Measurements from ENCODE around the gene OBP2A.

Gene OBP2A

DNA sequence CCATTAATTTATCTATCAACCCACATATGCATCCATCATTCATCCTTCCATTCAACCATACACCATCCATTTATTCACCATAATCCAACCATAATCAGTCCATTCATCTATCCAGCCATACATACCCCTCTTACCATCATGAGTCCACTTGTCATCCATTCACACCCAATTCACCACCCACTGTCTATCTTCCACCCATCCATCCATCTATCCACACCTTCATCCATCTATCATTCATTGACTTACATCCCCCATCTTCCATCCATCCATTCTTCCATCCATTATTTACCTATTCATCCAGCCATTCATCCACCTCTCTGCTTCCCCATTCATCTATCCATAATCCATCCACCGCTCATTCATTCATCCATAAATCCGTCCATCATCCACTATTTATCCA lies 33.4 kb downstream of the OBP2A start:
- Mint-ChIP-seq H3K27ac (no peak overlapping the region), H3K36me3 (ENCODE audit: low read depth) (no peaks in the 10 kb centered on the region), H3K4me3 (no peak overlapping the region), H3K4me1 (ENCODE audit: low read depth) (no peaks in the 10 kb centered on the region), H3K27me3 (ENCODE audit: low read depth) (no peaks in the 10 kb centered on the region), H3K9me3 (no peaks in the 10 kb centered on the region)
- DNase-seq (ENCODE audit: low spot score) = no peak

DNA sequence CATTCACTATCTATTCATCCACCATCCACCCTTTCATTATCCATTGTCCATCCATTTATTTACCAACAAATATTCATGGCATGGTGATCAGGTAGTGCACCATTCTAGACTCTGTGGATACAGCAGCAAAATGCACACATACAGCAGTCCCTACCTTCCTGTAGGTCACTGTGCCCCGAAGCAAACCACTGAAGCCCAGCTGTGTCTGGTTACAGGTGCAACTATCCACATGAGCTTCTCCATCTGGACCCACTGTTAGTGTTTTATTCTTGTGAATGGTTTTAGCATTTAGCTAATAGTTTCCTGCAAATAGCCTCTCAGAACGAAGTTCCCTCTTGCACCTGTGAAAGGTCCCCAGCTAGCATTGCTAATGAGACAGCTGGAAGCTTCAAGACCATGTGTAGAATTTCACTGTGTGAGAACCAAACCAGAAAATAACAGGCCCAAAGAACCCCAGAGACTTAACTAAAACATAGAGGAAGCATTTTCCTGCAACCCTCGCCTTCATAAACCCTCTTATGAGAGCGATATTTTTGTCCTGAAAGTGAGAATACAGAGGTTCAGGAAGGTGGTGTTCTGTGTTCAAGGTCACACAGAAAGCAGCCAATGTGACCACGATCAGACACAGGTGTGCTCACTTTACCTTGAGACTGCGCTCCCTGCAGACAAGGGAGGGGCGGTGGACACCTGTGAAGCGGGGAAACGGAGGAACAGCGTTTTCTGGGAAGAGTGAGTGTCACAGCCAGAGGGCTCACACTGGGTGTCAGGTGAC lies 34.1 kb downstream of the OBP2A start:
- H3K4me1 Mint-ChIP-seq (ENCODE audit: low read depth) = no peaks in the 10 kb centered on the region
- H3K4me3 Mint-ChIP-seq = no peak overlapping the region
- no peaks in the 10 kb centered on the region for H3K27me3 Mint-ChIP-seq (ENCODE audit: low read depth)
- no peak for DNase-seq (ENCODE audit: low spot score)
- H3K27ac Mint-ChIP-seq = no peak overlapping the region
- H3K9me3 Mint-ChIP-seq = no peaks in the 10 kb centered on the region
- no peaks in the 10 kb centered on the region for H3K36me3 Mint-ChIP-seq (ENCODE audit: low read depth)

- H3K4me1 Mint-ChIP-seq (ENCODE audit: low read depth) = no peaks in the 10 kb centered on the region
- H3K36me3 Mint-ChIP-seq (ENCODE audit: low read depth) = no peaks in the 10 kb centered on the region
- H3K27ac Mint-ChIP-seq = no peak overlapping the region
- no peaks in the 10 kb centered on the region for H3K9me3 Mint-ChIP-seq
- H3K4me3 Mint-ChIP-seq = no peak overlapping the region
- no peak for DNase-seq (ENCODE audit: low spot score)
- no peaks in the 10 kb centered on the region for H3K27me3 Mint-ChIP-seq (ENCODE audit: low read depth)
Measured at GRCh38 chr9:135580664-135581380, 34.9 kb downstream of the OBP2A start.

DNA sequence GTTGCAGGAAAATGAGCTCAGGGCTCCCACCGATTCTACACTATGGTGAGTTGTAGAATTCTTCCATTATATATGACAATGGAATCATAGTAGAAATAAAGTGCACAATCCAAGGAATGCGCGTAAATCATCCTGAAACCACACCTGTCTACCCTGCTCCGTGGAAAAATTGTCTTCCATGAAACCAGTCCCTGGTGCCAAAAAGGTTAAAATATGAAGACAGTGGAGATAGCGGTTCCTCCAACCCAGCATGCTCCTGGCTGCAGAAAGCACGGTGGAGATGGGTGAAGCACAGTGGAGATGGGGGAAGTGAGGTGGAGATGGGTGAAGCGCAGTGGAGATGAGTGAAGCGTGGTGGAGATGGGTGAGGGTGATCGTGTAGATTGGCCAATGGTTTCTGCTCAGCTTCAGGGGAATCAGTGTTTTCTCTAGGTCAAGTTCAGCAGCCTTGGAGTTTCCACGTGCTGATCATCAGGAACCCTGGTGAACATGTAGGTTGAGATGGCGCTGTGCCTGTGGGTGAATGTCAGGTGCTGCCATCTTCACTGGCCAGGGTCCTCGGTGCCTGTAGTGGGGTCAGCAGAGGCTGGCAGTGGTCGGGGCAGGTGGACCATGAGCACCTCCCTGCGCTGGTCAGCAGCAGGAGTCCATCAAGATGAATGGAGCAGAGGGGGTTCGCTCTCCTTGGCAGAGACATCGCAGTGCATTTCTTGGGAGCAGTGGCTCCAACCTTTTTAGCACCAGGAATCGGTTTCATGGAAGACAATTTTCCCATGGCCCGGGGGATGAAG lies 35.9 kb downstream of the OBP2A start:
- no peak overlapping the region for H3K27ac Mint-ChIP-seq
- no peak for DNase-seq (ENCODE audit: low spot score)
- no peaks in the 10 kb centered on the region for H3K27me3 Mint-ChIP-seq (ENCODE audit: low read depth)
- H3K4me3 Mint-ChIP-seq = no peak overlapping the region
- H3K36me3 Mint-ChIP-seq (ENCODE audit: low read depth) = no peaks in the 10 kb centered on the region
- H3K4me1 Mint-ChIP-seq (ENCODE audit: low read depth) = no peaks in the 10 kb centered on the region
- H3K9me3 Mint-ChIP-seq = no peaks in the 10 kb centered on the region

DNA sequence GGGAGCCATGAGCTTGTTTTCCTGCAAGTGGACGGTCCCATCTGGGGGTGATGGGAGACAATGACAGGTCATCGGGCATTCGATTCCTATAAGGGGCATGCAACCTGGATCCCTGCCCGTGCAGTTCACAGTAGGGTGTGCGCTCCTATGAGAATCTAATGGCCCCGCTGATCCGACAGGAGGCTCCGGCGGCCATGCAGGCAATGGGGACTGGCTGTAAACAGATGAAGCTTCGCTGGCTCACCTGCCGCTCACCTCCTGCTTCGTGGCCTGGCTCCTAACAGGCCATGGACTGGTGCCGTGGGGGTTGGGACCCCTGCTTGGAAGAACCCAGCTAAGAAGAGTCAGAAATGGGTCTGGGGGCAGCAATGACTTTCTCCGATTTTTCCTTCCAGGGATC lies 36.6 kb downstream of the OBP2A start:
- H3K27ac Mint-ChIP-seq = no peak overlapping the region
- H3K27me3 Mint-ChIP-seq (ENCODE audit: low read depth) = no peaks in the 10 kb centered on the region
- DNase-seq (ENCODE audit: low spot score) = no peak
- H3K4me3 Mint-ChIP-seq = no peak overlapping the region
- no peaks in the 10 kb centered on the region for H3K36me3 Mint-ChIP-seq (ENCODE audit: low read depth)
- no peaks in the 10 kb centered on the region for H3K4me1 Mint-ChIP-seq (ENCODE audit: low read depth)
- H3K9me3 Mint-ChIP-seq = no peaks in the 10 kb centered on the region

GRCh38 chr9:135582966-135583687 lies 37.2 kb downstream of the OBP2A start:
- H3K9me3 Mint-ChIP-seq = no peaks in the 10 kb centered on the region
- no peaks in the 10 kb centered on the region for H3K4me1 Mint-ChIP-seq (ENCODE audit: low read depth)
- H3K27ac Mint-ChIP-seq = no peak overlapping the region
- no peak overlapping the region for H3K4me3 Mint-ChIP-seq
- no peaks in the 10 kb centered on the region for H3K27me3 Mint-ChIP-seq (ENCODE audit: low read depth)
- no peaks in the 10 kb centered on the region for H3K36me3 Mint-ChIP-seq (ENCODE audit: low read depth)
- no peak for DNase-seq (ENCODE audit: low spot score)

GRCh38 chr9:135583688-135584011 lies 37.7 kb downstream of the OBP2A start:
- no peak for DNase-seq (ENCODE audit: low spot score)
- H3K36me3 Mint-ChIP-seq (ENCODE audit: low read depth) = no peaks in the 10 kb centered on the region

GRCh38 chr9:135584371-135584770 lies 38.4 kb downstream of the OBP2A start:
- no peak overlapping the region for H3K27ac Mint-ChIP-seq
- no peaks in the 10 kb centered on the region for H3K4me1 Mint-ChIP-seq (ENCODE audit: low read depth)
- no peaks in the 10 kb centered on the region for H3K27me3 Mint-ChIP-seq (ENCODE audit: low read depth)
- H3K4me3 Mint-ChIP-seq = no peak overlapping the region
- DNase-seq (ENCODE audit: low spot score) = no peak
- H3K9me3 Mint-ChIP-seq = no peaks in the 10 kb centered on the region
- H3K36me3 Mint-ChIP-seq (ENCODE audit: low read depth) = no peaks in the 10 kb centered on the region

More at GRCh38 chr9:135583688-135584011, 37.7 kb downstream of the OBP2A start:
- Mint-ChIP-seq H3K4me3 (no peak overlapping the region), H3K4me1 (ENCODE audit: low read depth) (no peaks in the 10 kb centered on the region), H3K27me3 (ENCODE audit: low read depth) (no peaks in the 10 kb centered on the region), H3K27ac (no peak overlapping the region), H3K9me3 (no peaks in the 10 kb centered on the region)

DNA sequence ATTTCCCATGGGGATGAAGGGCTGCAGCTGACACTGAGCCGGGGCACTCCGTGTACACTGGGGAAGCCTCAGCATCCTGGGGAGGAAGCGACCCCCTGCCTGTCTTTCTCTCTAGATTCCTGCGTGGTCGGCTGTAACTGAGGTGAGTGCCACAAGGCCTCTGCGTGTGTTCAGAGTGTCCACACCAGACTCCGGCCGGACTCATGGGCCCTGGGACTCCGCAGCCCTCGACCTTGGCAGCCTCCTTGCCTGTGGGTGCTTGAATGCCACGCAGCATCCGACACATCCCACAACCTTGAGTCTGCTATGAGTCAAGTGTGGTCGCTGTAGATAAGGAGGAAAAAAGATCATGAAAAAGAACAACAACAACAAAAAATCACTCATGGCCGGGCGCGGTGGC lies 39.0 kb downstream of the OBP2A start:
- no peak overlapping the region for H3K27ac Mint-ChIP-seq
- no peaks in the 10 kb centered on the region for H3K36me3 Mint-ChIP-seq (ENCODE audit: low read depth)
- H3K27me3 Mint-ChIP-seq (ENCODE audit: low read depth) = no peaks in the 10 kb centered on the region
- H3K4me1 Mint-ChIP-seq (ENCODE audit: low read depth) = no peaks in the 10 kb centered on the region
- DNase-seq (ENCODE audit: low spot score) = no peak
- no peak overlapping the region for H3K4me3 Mint-ChIP-seq
- H3K9me3 Mint-ChIP-seq = no peaks in the 10 kb centered on the region

GRCh38 chr9:135586601-135587109 lies 40.7 kb downstream of the OBP2A start:
- DNase-seq (ENCODE audit: low spot score) = no peak
- H3K4me3 Mint-ChIP-seq = no peak overlapping the region
- no peaks in the 10 kb centered on the region for H3K9me3 Mint-ChIP-seq
- no peaks in the 10 kb centered on the region for H3K36me3 Mint-ChIP-seq (ENCODE audit: low read depth)
- no peaks in the 10 kb centered on the region for H3K27me3 Mint-ChIP-seq (ENCODE audit: low read depth)
- no peaks in the 10 kb centered on the region for H3K4me1 Mint-ChIP-seq (ENCODE audit: low read depth)
- H3K27ac Mint-ChIP-seq = no peak overlapping the region

DNA sequence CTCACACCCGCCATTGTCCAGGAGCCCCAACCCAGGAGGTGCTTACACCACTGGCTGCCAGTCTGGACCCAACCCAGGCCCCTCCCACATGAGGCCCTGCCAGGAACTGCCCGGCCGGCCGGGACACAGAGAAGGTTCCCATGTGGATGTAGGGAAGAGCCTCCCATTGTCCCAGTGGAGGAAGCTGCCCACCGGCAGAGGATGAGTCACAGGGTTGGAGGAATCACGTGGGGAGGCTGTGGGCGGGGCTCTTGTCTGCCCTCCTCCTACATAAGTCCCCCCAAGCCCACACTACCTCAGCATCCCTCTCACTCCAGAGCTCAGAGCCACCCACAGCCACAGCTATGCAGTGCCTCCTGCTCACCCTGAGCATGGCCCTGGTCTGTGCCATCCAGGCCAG lies 41.7 kb downstream of the OBP2A start:
- DNase-seq (ENCODE audit: low spot score) = no peak
- no peak overlapping the region for H3K27ac Mint-ChIP-seq
- H3K4me1 Mint-ChIP-seq (ENCODE audit: low read depth) = no peaks in the 10 kb centered on the region
- H3K4me3 Mint-ChIP-seq = no peak overlapping the region
- H3K36me3 Mint-ChIP-seq (ENCODE audit: low read depth) = no peaks in the 10 kb centered on the region
- no peaks in the 10 kb centered on the region for H3K9me3 Mint-ChIP-seq
- no peaks in the 10 kb centered on the region for H3K27me3 Mint-ChIP-seq (ENCODE audit: low read depth)

DNA sequence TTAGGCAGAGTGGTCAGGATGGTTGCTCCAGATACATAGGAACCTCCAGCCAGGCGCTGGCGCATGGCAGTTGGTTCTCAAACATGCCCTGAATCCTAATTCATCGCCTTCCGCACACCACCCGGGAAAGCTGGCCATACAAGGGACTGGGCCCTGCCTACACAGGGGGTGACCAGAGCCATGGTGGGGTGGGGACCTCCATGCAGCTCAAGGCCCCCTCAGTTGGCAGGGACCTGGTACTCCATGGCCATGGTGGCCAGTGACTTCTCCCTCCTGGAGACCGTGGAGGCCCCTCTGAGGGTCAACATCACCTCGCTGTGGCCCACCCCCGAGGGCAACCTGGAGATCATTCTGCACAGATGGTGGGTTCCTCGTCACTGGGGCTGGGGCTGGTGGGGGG lies 42.4 kb downstream of the OBP2A start:
- Mint-ChIP-seq H3K27me3 (ENCODE audit: low read depth) (no peaks in the 10 kb centered on the region), H3K27ac (no peak overlapping the region), H3K4me3 (no peak overlapping the region), H3K36me3 (ENCODE audit: low read depth) (no peaks in the 10 kb centered on the region), H3K4me1 (ENCODE audit: low read depth) (no peaks in the 10 kb centered on the region), H3K9me3 (no peaks in the 10 kb centered on the region)
- DNase-seq (ENCODE audit: low spot score) = no peak

GRCh38 chr9:135588886-135589595 lies 43.1 kb downstream of the OBP2A start:
- no peaks in the 10 kb centered on the region for H3K36me3 Mint-ChIP-seq (ENCODE audit: low read depth)
- H3K27me3 Mint-ChIP-seq (ENCODE audit: low read depth) = no peaks in the 10 kb centered on the region
- H3K4me3 Mint-ChIP-seq = no peak overlapping the region
- DNase-seq (ENCODE audit: low spot score) = no peak
- no peaks in the 10 kb centered on the region for H3K4me1 Mint-ChIP-seq (ENCODE audit: low read depth)
- no peak overlapping the region for H3K27ac Mint-ChIP-seq
- no peaks in the 10 kb centered on the region for H3K9me3 Mint-ChIP-seq

All from T-helper 2 cell treated with Interferon-gamma antibody and Interleukin-4, amounts not matched to agents 5 μg/mL and 100 μg/mL, for 36 hours (primary cell).